GM21367 (cell line): ENCODE measurements around the gene ORMDL3.

Experiments used
- ATAC-seq: cut with Tn5 transposase; IDR thresholded peaks from one replicate; pipeline ENCODE4 v1.9.1; 2021; ENCODE audit not compliant: unreplicated experiment

ORMDL3 gene

GRCh38 chr17:39927101-39927928, at the start of gene ORMDL3, which contains the start of gene LRRC3C:
ORMDL3 (minus strand) TSS chr17:39927601; CDS start chr17:39924203, 3,398 bp downstream.
LRRC3C (plus strand) TSS chr17:39927732; CDS start chr17:39941524, 13,792 bp downstream.
- peak; percentile 58 for ATAC-seq

- no peak for ATAC-seq
Measured at GRCh38 chr17:39975801-39976200, 48.4 kb upstream of the ORMDL3 start.

- ATAC-seq: no peak
Measured at GRCh38 chr17:39974433-39974832, 47.0 kb upstream of the ORMDL3 start.

- no peak for ATAC-seq
Measured at GRCh38 chr17:39973496-39973895, 46.1 kb upstream of the ORMDL3 start.

GRCh38 chr17:39972271-39972670, 44.9 kb upstream of the ORMDL3 start:
- no peak for ATAC-seq

GRCh38 chr17:39971076-39971603, 43.7 kb upstream of the ORMDL3 start:
- no peak for ATAC-seq

GRCh38 chr17:39970157-39970692, 42.8 kb upstream of the ORMDL3 start:
- ATAC-seq: no peak

GRCh38 chr17:39969375-39969774, 42.0 kb upstream of the ORMDL3 start:
- no peak for ATAC-seq

- no peak for ATAC-seq
Measured at GRCh38 chr17:39968761-39969160, 41.4 kb upstream of the ORMDL3 start.

- no peak for ATAC-seq
Measured at GRCh38 chr17:39966771-39967170, 39.4 kb upstream of the ORMDL3 start.

- no peak for ATAC-seq
Measured at GRCh38 chr17:39965017-39965699, 37.8 kb upstream of the ORMDL3 start.

GRCh38 chr17:39963829-39964228, 36.4 kb upstream of the ORMDL3 start:
- ATAC-seq: no peak

GRCh38 chr17:39962642-39963220, 35.3 kb upstream of the ORMDL3 start, which contains the start of gene GSDMA:
GSDMA (plus strand) TSS chr17:39963004; CDS start chr17:39965688, 2,684 bp downstream.
- no peak for ATAC-seq

GRCh38 chr17:39960524-39961041, 33.2 kb upstream of the ORMDL3 start:
- no peak for ATAC-seq

- ATAC-seq: no peak
Measured at GRCh38 chr17:39955726-39956225, 28.4 kb upstream of the ORMDL3 start.

- ATAC-seq: no peak
Measured at GRCh38 chr17:39954876-39955275, 27.5 kb upstream of the ORMDL3 start.

GRCh38 chr17:39953471-39953888, 26.1 kb upstream of the ORMDL3 start:
- no peak for ATAC-seq

GRCh38 chr17:39952680-39953470, 25.5 kb upstream of the ORMDL3 start:
- peak; percentile 66 for ATAC-seq

GRCh38 chr17:39951924-39952679, 24.7 kb upstream of the ORMDL3 start:
- ATAC-seq: peak; percentile 19
